Heart left ventricle (tissue), 16 donors: ENCODE results near the gene BGN. TPM values are rescaled to one million over a fixed set of nuclear protein-coding genes. Genes with fewer than 3 reads are reported as not detected.

Experiments
- ATAC-seq, 4 donors: fragments of 200-7000 bp; cut with Tn5 transposase; one replicate each; pipeline ENCODE4 v1.9.1; 2020 to 2022; ENCODE audit warnings: moderate library complexity in 4 of 4, mild to moderate bottlenecking in 3 of 4, moderate number of reproducible peaks in 1 of 4
- DNase-seq, 5 donors: peaks; one replicate each; pipeline ENCODE4 v3.0.0-alpha.2; 2020
- H3K27ac ChIP-seq, 12 donors: fragments of 200-600 bp; sonication (generic) in 4 of 12; one replicate each; pipeline versions ENCODE4 v1.5.0 to v1.8.0; 2016 to 2022; ENCODE audit warnings: mild to moderate bottlenecking in 2 of 12
- H3K27me3 ChIP-seq, 9 donors: fragments of 200-600 bp; sonication (generic) in 2 of 9; one replicate each; pipeline versions ENCODE4 v1.5.1 to v1.8.0; 2016 to 2022; ENCODE audit warnings: mild to moderate bottlenecking in 3 of 9
- H3K36me3 ChIP-seq, 9 donors: fragments of 200-600 bp; sonication (generic) in 2 of 9; one replicate each; pipeline versions ENCODE4 v1.5.0 to v1.8.0; 2018 to 2022; ENCODE audit warnings: mild to moderate bottlenecking in 2 of 9
- H3K4me1 ChIP-seq, 12 donors: fragments of 200-600 bp; sonication (generic) in 4 of 12; one replicate each; pipeline versions ENCODE4 v1.5.0 to v1.8.0; 2016 to 2022; ENCODE audit warnings: mild to moderate bottlenecking in 3 of 12
- H3K4me3 ChIP-seq, 12 donors: fragments of 200-600 bp; sonication (generic) in 4 of 12; one replicate each; pipeline versions ENCODE4 v1.5.0 to v1.8.0; 2017 to 2022; ENCODE audit warnings: mild to moderate bottlenecking in 9 of 12, moderate library complexity in 4 of 12
- H3K9me3 ChIP-seq, 12 donors: fragments of 200-600 bp; sonication (generic) in 4 of 12; one replicate each; pipeline versions ENCODE4 v1.5.0 to v1.8.0; 2016 to 2022; ENCODE audit warnings: mild to moderate bottlenecking in 1 of 12
- CTCF ChIP-seq, 12 donors: fragments of 200-600 bp; sonication (generic) in 4 of 12; IDR thresholded peaks; one replicate each; pipeline versions ENCODE4 v1.5.0 to v1.8.0; 2018 to 2022; ENCODE audit warnings: antibody characterized with exemption in 12 of 12, mild to moderate bottlenecking in 5 of 12
- POLR2A ChIP-seq, 2 donors: fragments of 450-650 bp; IDR thresholded peaks; one replicate each; pipeline ENCODE4 v1.6.1; 2017; ENCODE audit warnings: antibody characterized with exemption in 2 of 2, mild to moderate bottlenecking in 2 of 2, moderate library complexity in 2 of 2
- WGBS, 4 donors: extraction: QIAGEN DNeasy Blood & Tissue Kit in 2 of 4; methylation state at CpG; one replicate each; pipeline versions ENCODE4 v1.1.5 to v1.1.7; 2013 to 2018; 5-methylcytosine and 5-hydroxymethylcytosine counted together
- intact Hi-C, 10 donors: fragments of 100-400 bp; cut with DNase I; formaldehyde crosslinking; loops; one replicate each; pipeline versions ENCODE4 v1.11.1 to v1.14.2; 2022
- polyA plus RNA-seq, 2 donors: library from polyadenylated mRNA; stranded (reverse); fragments of 200-250 nt; gene quantifications; one replicate each; pipeline ENCODE4 v1.2.3, GENCODE V29; 2013
- total RNA-seq, 9 donors: library from RNA; depleted of rRNA in 2 of 9; stranded (reverse); fragments of >200 nt in 2 of 9; fragmentation: NEBNext Ultra II Directional in 3 of 9; extraction: Animal tissue kit (Norgen Biotek cat#: 25700) in 3 of 9; gene quantifications; one replicate each; pipeline versions ENCODE4 v1.1.0 to v1.2.4, GENCODE V29; 2016 to 2023
- donor health status: ischemic (EF 13 %, LVEDD 7.1; RV severe dilation, severe dysfunction).
- donor health status: healthy with polysubstance abuse.
- donor health status: DM: no; HTN: yes; CAD: no.
- donor health status: DM: no; HTN: no; CAD: no.
- donor health status: ischemic (EF 25% LVEDD 6.9; RV normal size, moderate dysfunction).
- donor health status: ischemic (EF 25% LVEDD 5.7; RV mildly dilated, moderate dysfunction).
- donor health status: healthy.
- donor health status: DM: yes; HTN: yes; CAD: no.
- donor health status: ischemic (EF 35%, LVEDD 5.7; RV mildly dilated, moderate dysfunction).
- donor health status: nonischemic (EF 11% LVEDD 7.7; RV severe dilation, severe dysfunction).
- donor health status: DM: yes; HTN: yes; CAD: no.
- donor health status: PGD.
- donor health status: ischemic (EF 29% LVEDD 5.4; RV normal size, mild dysfunction).
- donor health status: nonischemic (EF 23%, LVEDD 6.1; RV moderate dilation, normal function).

BGN gene
- total and polyA plus RNA-seq, 11 donors = 55.7 to 264 (median 76.9) TPM

- Histone ChIP-seq H3K27me3 (no peaks in the 10 kb centered on the region), H3K27ac (peak overlapping the region in 11 of 12 donors; percentile 26 to 80 (median 71)), H3K4me1 (peaks cover 0 to 24% (median 8%) of the 10 kb centered on the region in 12 donors), H3K36me3 (peaks cover 0 to 9% (median 0%) of the 10 kb centered on the region in 9 donors), H3K4me3 (peak overlapping the region; percentile 44 to 82 (median 65)), H3K9me3 (no peaks in the 10 kb centered on the region)
- ATAC-seq = peak in 3 of 4 donors; percentile 21 to 33 (median 23)
- WGBS, 4 donors = 0 to 37% (median 13%) methylated on average over 8 to 32 of the region's 32 CpGs
- no peak for DNase-seq
- peak in 2 of 12 donors; percentile 20 to 21 for TF ChIP-seq CTCF (IDR thresholded peaks at IDR 0.05)
- TF ChIP-seq POLR2A (IDR thresholded peaks at IDR 0.05) = no peak
- intact Hi-C loops = loop anchor here in 6 of 10 donors (2.0 to 10.0 kb wide), 4 partner anchors 25 to 525 kb away; partner anchors contain the start of gene BGN (in 2 of the 6)
These were observed 24.9 kb upstream of the BGN start for GRCh38 chrX:153469811-153470410.

DNA sequence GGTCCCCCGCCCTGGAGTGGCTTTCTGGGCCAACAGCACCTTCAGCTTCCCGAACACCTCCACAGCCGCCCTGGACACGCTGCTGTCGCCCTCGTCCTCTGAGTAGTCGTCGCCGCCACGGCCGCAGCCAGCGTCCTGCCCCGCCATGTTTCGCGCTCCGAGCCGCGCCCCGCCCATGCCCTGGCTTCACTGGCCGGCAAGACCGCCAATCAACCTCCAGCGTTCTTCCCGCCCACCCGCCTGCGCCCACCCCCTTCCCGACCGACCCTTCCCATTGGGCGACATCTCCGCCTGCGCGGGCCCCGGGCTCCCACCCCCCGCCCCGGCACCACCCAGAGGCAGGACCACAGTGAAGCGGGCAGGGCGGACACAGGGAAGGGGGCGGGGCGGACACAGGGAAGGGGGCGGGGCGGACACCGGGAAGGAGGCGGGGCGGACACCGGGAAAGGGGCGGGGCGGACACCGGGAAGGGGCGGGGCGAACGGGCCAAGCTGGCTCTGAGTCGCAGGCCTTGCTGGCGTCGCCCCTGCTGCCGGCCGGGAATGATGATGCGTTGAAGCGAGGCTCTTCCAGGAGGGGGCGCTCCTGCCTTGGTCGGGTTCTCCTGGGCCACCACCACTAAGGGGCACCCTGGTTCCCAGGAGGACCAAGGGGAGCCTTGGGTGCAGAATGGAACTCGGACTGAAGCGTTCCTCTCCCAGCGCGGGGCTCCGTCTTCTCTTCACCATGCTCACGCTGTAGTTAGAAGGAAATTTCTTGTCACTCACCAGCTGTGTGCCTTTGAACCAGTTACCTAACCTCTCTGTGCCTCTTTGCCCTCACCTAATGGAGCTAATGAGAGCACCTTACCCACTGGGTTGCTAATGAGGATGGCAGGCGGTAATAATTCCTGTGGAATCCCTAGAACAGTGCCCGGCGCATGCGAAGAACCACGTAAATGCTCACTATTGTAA is 24.1 kb upstream of the BGN start, which contains the start of gene HAUS7:
HAUS7 (minus strand) TSS at position 166 of the 953 bp plus-strand sequence; CDS start at position 147, 19 bp downstream.
- Histone ChIP-seq H3K9me3 (no peaks in the 10 kb centered on the region), H3K4me3 (peak within 1 kb of the TSS; percentile 44 to 82 (median 65)), H3K36me3 (peaks cover 0 to 9% (median 0%) of the 10 kb centered on the region in 9 donors), H3K27me3 (no peaks in the 10 kb centered on the region), H3K4me1 (peaks cover 0 to 30% (median 9%) of the 10 kb centered on the region in 12 donors), H3K27ac (peak within 1 kb of the TSS in 11 of 12 donors; percentile 34 to 80 (median 71))
- DNase-seq (peak; percentile 88 to 93 (median 90)), ATAC-seq (peak; percentile 87 to 92 (median 89))
- WGBS, 4 donors = 7 to 47% (median 22%) methylated on average over 43 to 68 of the region's 70 CpGs
- intact Hi-C loops = loop anchor here in 5 of 10 donors (2.0 to 5.0 kb wide), 3 partner anchors 24 to 37 kb away; partner anchors contain the start of gene BGN (in 2 of the 5)
- peak; percentile 54 to 86 (median 68) for TF ChIP-seq CTCF (IDR thresholded peaks at IDR 0.05)
- peak in 1 of 2 donors; percentile 36 for TF ChIP-seq POLR2A (IDR thresholded peaks at IDR 0.05)

DNA sequence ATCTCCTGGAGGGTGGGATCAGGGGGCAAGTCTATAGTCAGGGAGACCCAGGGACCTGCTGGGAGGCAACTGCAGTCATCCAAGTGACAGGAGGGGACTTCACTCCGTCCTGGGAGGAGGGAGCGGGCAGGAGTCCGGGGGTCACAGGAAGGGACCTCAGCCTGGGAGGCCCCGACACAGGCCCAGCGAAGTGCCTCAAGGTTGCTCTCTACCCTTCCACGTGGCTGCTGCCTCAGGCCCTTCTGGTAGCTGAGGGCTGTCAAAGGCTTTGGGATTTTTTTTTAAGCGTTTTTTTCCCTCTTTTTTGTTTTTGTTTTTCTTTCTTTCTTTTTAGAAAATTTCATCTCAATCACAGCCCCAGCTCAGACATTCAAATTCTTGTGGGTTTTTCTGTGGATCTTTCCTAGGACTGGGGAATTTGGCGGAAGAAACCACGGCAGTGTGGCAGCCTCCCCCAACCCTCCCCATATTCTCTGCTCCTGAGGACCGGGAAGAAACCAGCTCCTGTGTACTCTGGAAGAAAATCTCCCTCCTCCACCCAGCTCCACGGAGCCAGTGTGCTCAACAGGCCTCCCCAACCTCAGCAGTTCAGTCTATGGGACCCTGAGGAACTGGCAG is 23.0 kb upstream of the BGN start:
- DNase-seq (no peak), ATAC-seq (no peak)
- intact Hi-C loops = loop anchor here in 6 of 10 donors (2.0 to 5.0 kb wide), 3 partner anchors 23 to 36 kb away; partner anchors contain the start of gene BGN (in 2 of the 6)
- Histone ChIP-seq H3K27ac (peak overlapping the region in 6 of 12 donors; percentile 19 to 71 (median 56)), H3K27me3 (peaks cover 0 to 2% (median 0%) of the 10 kb centered on the region in 9 donors), H3K9me3 (no peaks in the 10 kb centered on the region), H3K4me1 (peaks cover 0 to 37% (median 10%) of the 10 kb centered on the region in 12 donors), H3K4me3 (no peak overlapping the region), H3K36me3 (peaks cover 0 to 9% (median 0%) of the 10 kb centered on the region in 9 donors)
- 67 to 78% (median 73%) methylated on average over 11 of the region's 11 CpGs for WGBS, 4 donors
- TF ChIP-seq CTCF (IDR thresholded peaks at IDR 0.05) = no peak
- TF ChIP-seq POLR2A (IDR thresholded peaks at IDR 0.05) = no peak
